H9 (cell line): Measurements from ENCODE around the gene CLUH. TPM values are rescaled to one million over a fixed set of nuclear protein-coding genes. Genes with fewer than 3 reads are reported as not detected.

Experiments
- DNase-seq: peaks from one replicate; pipeline ENCODE4 v3.0.0-alpha.2; 2017
- H2AFZ ChIP-seq: one replicate; pipeline ENCODE4 v1.6.1; 2013; ENCODE audit warnings: mild to moderate bottlenecking, low read length, control low read depth, moderate library complexity
- H2AK5ac ChIP-seq: 2 replicates; pipeline ENCODE4 v1.6.1; 2013; ENCODE audit warnings: low read length, control low read depth, mixed read lengths; ENCODE audit not compliant: insufficient read length
- H2BK120ac ChIP-seq: one replicate; pipeline ENCODE4 v1.6.1; 2013; ENCODE audit warnings: low read depth, mild to moderate bottlenecking, low read length, control low read depth, inconsistent platforms; ENCODE audit not compliant: poor library complexity, severe bottlenecking
- H2BK12ac ChIP-seq: 2 replicates; pipeline ENCODE4 v1.6.1; 2013; ENCODE audit warnings: low read length, control low read depth, mixed read lengths, low read depth; ENCODE audit not compliant: insufficient read length
- H2BK15ac ChIP-seq: 2 replicates; pipeline ENCODE4 v1.6.1; 2013; ENCODE audit warnings: low read depth, low read length, control low read depth
- H2BK20ac ChIP-seq: one replicate; pipeline ENCODE4 v1.6.1; 2013; ENCODE audit warnings: low read depth, mild to moderate bottlenecking, low read length, control low read depth, inconsistent platforms; ENCODE audit not compliant: poor library complexity, severe bottlenecking
- H2BK5ac ChIP-seq: 2 replicates; pipeline ENCODE4 v1.6.1; 2013; ENCODE audit warnings: low read length, control low read depth, mixed read lengths; ENCODE audit not compliant: insufficient read length
- H3K14ac ChIP-seq: 2 replicates; pipeline ENCODE4 v1.6.1; 2013; ENCODE audit warnings: low read length, control low read depth; ENCODE audit not compliant: insufficient read depth
- H3K18ac ChIP-seq: 2 replicates; pipeline ENCODE4 v1.6.1; 2013; ENCODE audit warnings: low read depth, mild to moderate bottlenecking, mixed read lengths, low read length, control low read depth; ENCODE audit not compliant: insufficient read length
- H3K23ac ChIP-seq: 2 replicates; pipeline ENCODE4 v1.6.1; 2013; ENCODE audit warnings: low read length, control low read depth, mixed read lengths, low read depth; ENCODE audit not compliant: insufficient read length
- H3K23me2 ChIP-seq: 2 replicates; pipeline ENCODE4 v1.6.1; 2013; ENCODE audit warnings: low read depth, mild to moderate bottlenecking, mixed read lengths, low read length, control low read depth; ENCODE audit not compliant: insufficient read length, poor library complexity, severe bottlenecking
- H3K27ac ChIP-seq: 2 replicates; pipeline ENCODE4 v1.5.1; 2013; ENCODE audit warnings: low read length, control low read depth, mixed read lengths, low read depth; ENCODE audit not compliant: insufficient read length
- H3K27me3 ChIP-seq: 2 replicates; pipeline ENCODE4 v1.6.1; 2013; ENCODE audit warnings: low read length, control low read depth, inconsistent platforms; ENCODE audit not compliant: insufficient read depth
- H3K4ac ChIP-seq: 2 replicates; pipeline ENCODE4 v1.6.1; 2013; ENCODE audit warnings: low read depth, mild to moderate bottlenecking, control low read depth, inconsistent platforms, low read length, moderate library complexity
- H3K4me1 ChIP-seq: 2 replicates; pipeline ENCODE4 v1.6.1; 2013; ENCODE audit warnings: low read length, control low read depth, inconsistent platforms; ENCODE audit not compliant: insufficient read depth
- H3K4me2 ChIP-seq: 2 replicates; pipeline ENCODE4 v1.6.1; 2013; ENCODE audit warnings: low read length, control low read depth, mixed read lengths; ENCODE audit not compliant: insufficient read length, insufficient read depth
- H3K56ac ChIP-seq: 2 replicates; pipeline ENCODE4 v1.6.1; 2013; ENCODE audit warnings: low read depth, mild to moderate bottlenecking, mixed read lengths, low read length, control low read depth; ENCODE audit not compliant: insufficient read length
- H3K79me1 ChIP-seq: 2 replicates; pipeline ENCODE4 v1.6.1; 2013; ENCODE audit warnings: low read depth, mild to moderate bottlenecking, moderate library complexity, low read length, control low read depth, inconsistent platforms; ENCODE audit not compliant: insufficient read depth, poor library complexity, severe bottlenecking
- H3K79me2 ChIP-seq: 2 replicates; pipeline ENCODE4 v1.6.1; 2013; ENCODE audit warnings: low read length, control low read depth, inconsistent platforms; ENCODE audit not compliant: insufficient read depth
- H3K9ac ChIP-seq: 2 replicates; pipeline ENCODE4 v1.6.1; 2013; ENCODE audit warnings: low read length, control low read depth, mixed read lengths; ENCODE audit not compliant: insufficient read length; ENCODE audit errors: extremely low read depth
- H3K9me3 ChIP-seq: one replicate; pipeline ENCODE4 v1.6.1; 2013; ENCODE audit warnings: low read depth, low read length, inconsistent platforms; ENCODE audit not compliant: control insufficient read depth
- H3T11ph ChIP-seq: one replicate; pipeline ENCODE4 v1.6.1; 2013; ENCODE audit warnings: mild to moderate bottlenecking, low read length, control low read depth, inconsistent platforms
- H4K20me1 ChIP-seq: one replicate; pipeline ENCODE4 v1.6.1; 2013; ENCODE audit not compliant: control insufficient read depth, insufficient read length, insufficient read depth
- H4K5ac ChIP-seq: 2 replicates; pipeline ENCODE4 v1.6.1; 2013; ENCODE audit warnings: low read depth, mild to moderate bottlenecking, mixed read lengths, low read length, control low read depth; ENCODE audit not compliant: insufficient read length
- H4K8ac ChIP-seq: replicated peaks from 2 replicates; pipeline ENCODE4 v1.6.1; 2013; ENCODE audit warnings: low read length, control low read depth, mixed read lengths, low read depth; ENCODE audit not compliant: insufficient read length
- H4K91ac ChIP-seq: 2 replicates; pipeline ENCODE4 v1.6.1; 2013; ENCODE audit warnings: low read depth, mild to moderate bottlenecking, moderate library complexity, mixed read lengths, low read length, control low read depth; ENCODE audit not compliant: insufficient read length
- H3K27ac Mint-ChIP-seq, 3 experiments: 2 replicates in 2 of 3; 3 replicates in 1 of 3; pipeline ENCODE4 v1.8.0; 2020 to 2021; ENCODE audit warnings: mixed read lengths in 3 of 3, mild to moderate bottlenecking in 1 of 3, moderate library complexity in 1 of 3
- H3K27me3 Mint-ChIP-seq: 2 replicates; pipeline ENCODE4 v1.8.0; 2021; ENCODE audit warnings: low read depth, mild to moderate bottlenecking, moderate library complexity, mixed read lengths
- H3K36me3 Mint-ChIP-seq, 3 experiments: 2 replicates in 2 of 3; 3 replicates in 1 of 3; pipeline ENCODE4 v1.8.0; 2020 to 2021; ENCODE audit warnings: low read depth in 3 of 3, mixed read lengths in 3 of 3; ENCODE audit not compliant: insufficient read depth in 1 of 3
- H3K4me1 Mint-ChIP-seq, 2 experiments: 2 replicates each; pipeline ENCODE4 v1.8.0; 2020; ENCODE audit warnings: mixed read lengths in 2 of 2
- H3K4me3 Mint-ChIP-seq, 2 experiments: 2 replicates in 1 of 2; 3 replicates in 1 of 2; pipeline ENCODE4 v1.8.0; 2020 to 2021; ENCODE audit warnings: mild to moderate bottlenecking in 2 of 2, mixed read lengths in 2 of 2, moderate library complexity in 1 of 2
- H3K9me3 Mint-ChIP-seq, 2 experiments: 2 replicates in 1 of 2; 3 replicates in 1 of 2; pipeline ENCODE4 v1.8.0; 2020; ENCODE audit warnings: mild to moderate bottlenecking in 2 of 2, mixed read lengths in 2 of 2, moderate library complexity in 1 of 2
- CTCF ChIP-seq: fragments of 200-600 bp; sonication (generic); conservative IDR thresholded peaks from 3 replicates; pipeline ENCODE4 v1.8.0; 2021; ENCODE audit warnings: antibody characterized with exemption, mild to moderate bottlenecking
- WGBS: extraction: QIAGEN DNeasy Blood & Tissue Kit; methylation state at CpG from one replicate; pipeline ENCODE4 v1.1.7; 2013; ENCODE audit warnings: missing lambda C conversion rate, low lambda C conversion rate, mixed read lengths; ENCODE audit not compliant: insufficient read length; ENCODE audit errors: extremely low coverage; 5-methylcytosine and 5-hydroxymethylcytosine counted together
- total RNA-seq: library from RNA; stranded (reverse); gene quantifications from 2 replicates; pipeline ENCODE4 v1.2.1, GENCODE V29; 2021

CLUH gene
- total RNA-seq, 1 experiment from 2014 or later: 91.3 TPM

- no peak for TF ChIP-seq CTCF
- H3K18ac ChIP-seq: no peak overlapping the region
- H2BK120ac ChIP-seq: no peak overlapping the region
- no peak overlapping the region for H3K56ac ChIP-seq
- H3K27me3 Mint-ChIP-seq: no peaks in the 10 kb centered on the region; the same call in none of the 2 replicates
- no peaks in the 10 kb centered on the region; a peak in 1 of 5 replicates for H3K9me3 Mint-ChIP-seq
- H3K27ac ChIP-seq: no peak overlapping the region
- no peak for DNase-seq
- H2AFZ ChIP-seq: no peak overlapping the region
- no peak overlapping the region for H2AK5ac ChIP-seq
- H3K23me2 ChIP-seq: peaks cover 4% of the 10 kb centered on the region
- no peaks in the 10 kb centered on the region for H4K20me1 ChIP-seq
- WGBS: no CpG with 5 or more reads among the region's 10 CpGs
- no peak overlapping the region for H3K4me2 ChIP-seq
- no peak overlapping the region for H4K8ac ChIP-seq
- H3K9me3 ChIP-seq: no peaks in the 10 kb centered on the region
- H3K4ac ChIP-seq: no peak overlapping the region
- no peak overlapping the region for H3K23ac ChIP-seq
- H3K79me1 ChIP-seq: no peaks in the 10 kb centered on the region
- H2BK5ac ChIP-seq: no peak overlapping the region
- no peak overlapping the region for H2BK12ac ChIP-seq
- no peaks in the 10 kb centered on the region for H3K4me1 Mint-ChIP-seq
- no peak overlapping the region for H2BK15ac ChIP-seq
- no peak overlapping the region for H3T11ph ChIP-seq
- no peak overlapping the region for H3K4me3 Mint-ChIP-seq
- H4K5ac ChIP-seq: no peak overlapping the region
- H3K36me3 Mint-ChIP-seq: peaks cover 5 to 29% (median 22%) of the 10 kb centered on the region in 3 experiments; a peak in 5 of 7 replicates
- H2BK20ac ChIP-seq: no peak overlapping the region
- H4K91ac ChIP-seq: no peak overlapping the region
- H3K79me2 ChIP-seq: no peaks in the 10 kb centered on the region
- no peak overlapping the region for H3K27ac Mint-ChIP-seq
- H3K14ac ChIP-seq: no peak overlapping the region
- H3K4me1 ChIP-seq: no peaks in the 10 kb centered on the region
- H3K9ac ChIP-seq: no peak overlapping the region
- H3K27me3 ChIP-seq: no peaks in the 10 kb centered on the region
Observed at GRCh38 chr17:2731807-2732206, 20.2 kb upstream of the CLUH start.
